Measurements from ENCODE around the gene FANK1.
"Not testable (repeated sequence)": the region's sequence is repeated elsewhere in the genome, so short reads cannot be mapped to it uniquely, and the experiment has no call there.

FANK1 gene

DNA sequence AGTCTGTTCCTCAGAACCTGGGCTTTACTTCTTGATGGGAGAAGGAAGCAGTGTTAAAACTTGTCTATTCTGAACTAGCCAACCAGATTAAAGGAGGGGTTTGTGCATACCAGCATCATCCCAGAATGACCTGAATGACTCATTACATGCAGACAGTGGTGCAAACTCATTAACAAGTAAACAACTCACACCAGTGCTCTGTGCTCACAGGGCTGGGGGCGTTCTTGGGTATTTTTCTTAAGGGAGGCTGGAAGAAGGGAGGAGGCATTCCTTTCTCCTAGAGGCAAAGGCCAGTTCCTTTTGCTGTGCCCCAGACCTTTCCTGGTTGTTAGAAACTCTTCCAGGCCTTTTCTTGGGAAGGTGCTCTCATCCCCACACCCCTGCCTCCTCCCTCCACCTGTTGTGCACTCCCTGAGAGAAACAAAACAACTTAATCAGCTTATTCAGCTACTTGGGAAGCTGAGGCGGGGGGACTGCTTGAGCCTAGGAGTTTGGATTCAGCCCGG lies 6.8 kb downstream of the FANK1 start:
- DNase-seq (ENCODE audit: insufficient read length); FAIRE-seq: not testable (repeated sequence)

DNA sequence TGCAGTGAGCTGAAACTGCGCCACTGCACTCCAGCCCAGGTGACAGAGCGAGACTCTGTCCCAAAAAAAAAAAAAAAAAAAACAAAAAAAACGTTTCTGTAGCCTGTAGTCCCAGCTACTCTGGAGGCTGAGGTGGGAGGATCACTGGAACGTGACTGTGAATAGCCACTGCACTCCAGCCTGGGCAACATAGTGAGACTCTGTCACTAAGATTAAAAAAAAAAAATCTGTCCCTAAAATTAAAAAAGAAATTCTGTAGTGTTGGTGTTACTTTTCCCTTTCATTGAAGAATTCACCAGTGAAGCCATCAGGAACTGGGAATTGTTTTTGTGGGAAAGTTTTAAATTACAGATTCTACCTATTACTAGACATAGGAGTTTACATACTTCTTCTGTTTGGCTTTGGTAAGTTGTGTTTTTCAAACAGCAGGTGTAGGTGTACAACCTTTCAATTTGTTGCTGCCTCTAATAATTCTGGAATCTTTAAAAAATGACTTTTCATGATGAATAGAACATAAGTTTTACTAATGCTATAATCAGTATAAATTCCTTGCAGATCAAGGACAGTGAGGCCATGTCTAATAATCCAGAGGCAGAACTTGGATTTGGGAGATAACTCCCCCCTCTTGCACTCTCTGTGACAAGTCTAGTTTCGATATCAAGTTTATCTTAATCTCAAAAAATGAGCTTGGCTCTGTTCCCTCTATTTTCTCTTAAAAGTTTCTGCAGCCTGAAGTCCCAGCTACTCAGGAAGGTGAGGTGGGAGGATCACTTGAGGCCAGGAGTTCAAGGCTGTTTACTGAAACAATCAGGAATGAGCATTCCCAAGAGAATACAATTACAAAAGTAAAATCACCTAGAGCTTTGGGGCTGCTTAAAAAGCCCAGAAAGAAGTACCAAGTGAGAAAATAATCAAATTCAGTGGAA lies 9.0 kb downstream of the FANK1 start:
- FAIRE-seq = not testable (repeated sequence)

DNA sequence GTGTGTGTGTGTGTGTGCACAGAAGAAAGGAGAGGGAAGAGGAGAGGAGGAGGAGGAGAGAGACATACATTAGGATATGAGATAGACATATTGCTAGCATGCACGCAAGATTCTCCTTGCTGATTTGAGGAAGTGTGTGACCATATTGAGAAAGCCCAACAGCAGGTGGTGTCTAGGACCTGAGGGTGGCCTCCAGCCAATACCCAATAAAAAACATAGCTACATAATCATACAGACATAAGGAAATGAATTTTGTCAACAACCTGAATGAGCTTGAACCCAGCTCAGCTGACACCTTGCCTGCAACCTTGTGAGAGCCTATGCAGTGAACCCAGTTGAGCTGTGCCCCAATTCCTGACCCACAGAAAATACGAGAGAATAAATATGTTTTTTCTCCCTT lies 11.2 kb downstream of the FANK1 start:
- not testable (repeated sequence) for FAIRE-seq; DNase-seq (ENCODE audit: insufficient read length)

More for the DNA sequence above, 9.0 kb downstream of the FANK1 start:
- DNase-seq (ENCODE audit: insufficient read length) = not testable (repeated sequence)

DNA sequence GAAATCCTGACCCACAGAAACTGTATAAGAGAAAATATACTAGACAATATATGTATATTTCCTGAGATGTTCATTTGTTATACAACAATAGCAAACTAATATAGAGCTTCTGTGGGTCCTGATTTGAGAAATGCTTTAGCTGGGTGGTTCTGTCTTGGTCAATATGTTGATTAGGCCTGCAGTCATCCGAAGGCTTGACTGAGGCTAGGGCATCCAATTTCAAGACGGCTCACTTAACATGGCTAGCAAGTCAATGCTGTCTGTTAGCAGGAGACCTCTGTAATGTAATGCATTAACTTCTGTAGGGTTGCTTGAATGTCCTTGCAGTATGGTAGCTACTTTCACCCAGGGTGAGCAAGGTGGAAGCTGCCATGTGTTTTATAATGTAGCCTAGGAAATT lies 12.4 kb downstream of the FANK1 start:
- not testable (repeated sequence) for DNase-seq (ENCODE audit: insufficient read length); FAIRE-seq

DNA sequence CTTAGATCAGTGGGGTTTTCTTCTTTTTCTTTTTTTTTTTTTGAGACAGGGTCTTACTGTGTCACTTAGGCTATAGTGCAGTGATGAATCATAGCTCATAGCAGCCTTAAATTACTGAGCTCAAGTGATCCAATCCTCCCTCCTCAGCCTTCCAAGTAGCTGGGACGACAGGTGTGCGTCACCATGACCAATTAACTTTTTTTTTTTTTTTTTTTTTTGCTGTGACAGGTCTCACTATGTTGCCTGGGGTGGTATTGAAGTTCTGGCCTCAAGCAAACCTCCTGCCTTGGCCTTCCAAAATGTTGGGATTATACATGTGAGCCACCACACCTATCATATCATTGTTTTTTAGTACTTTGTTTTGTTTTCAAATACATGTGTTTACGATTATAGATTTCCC lies 13.1 kb downstream of the FANK1 start:
- FAIRE-seq; DNase-seq (ENCODE audit: insufficient read length): not testable (repeated sequence)

DNA sequence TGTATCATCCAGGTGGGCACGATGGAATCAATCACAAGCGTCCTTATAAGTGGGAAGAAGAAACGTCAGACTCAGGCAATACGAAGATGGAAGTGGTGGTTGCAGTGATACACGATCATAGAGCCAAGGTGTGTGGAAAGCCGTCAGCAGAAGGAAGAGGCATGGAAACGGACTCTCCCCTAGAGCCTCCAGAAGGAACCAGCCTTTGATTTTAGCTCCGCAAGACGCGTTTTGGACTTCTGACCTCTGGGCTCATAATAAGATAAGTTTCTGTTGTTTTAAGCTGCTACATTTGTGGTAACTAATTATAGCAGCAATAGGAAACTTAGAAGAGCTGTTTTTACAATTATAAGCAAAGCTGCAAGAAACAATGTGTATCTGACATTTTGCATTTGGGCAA lies 14.8 kb downstream of the FANK1 start:
- TF ChIP-seq POLR2A (IDR thresholded peaks at IDR 0.05; ENCODE audit: low read depth, low read length) (no peak), POLR2AphosphoS5 (IDR thresholded peaks at IDR 0.05; ENCODE audit: low read depth, low read length) (no peak), TAF1 (IDR thresholded peaks at IDR 0.05; ENCODE audit: borderline replicate concordance, low read depth, low read length) (no peak)
- DNase-seq (ENCODE audit: insufficient read length) = no peak
- FAIRE-seq = no peak

DNA sequence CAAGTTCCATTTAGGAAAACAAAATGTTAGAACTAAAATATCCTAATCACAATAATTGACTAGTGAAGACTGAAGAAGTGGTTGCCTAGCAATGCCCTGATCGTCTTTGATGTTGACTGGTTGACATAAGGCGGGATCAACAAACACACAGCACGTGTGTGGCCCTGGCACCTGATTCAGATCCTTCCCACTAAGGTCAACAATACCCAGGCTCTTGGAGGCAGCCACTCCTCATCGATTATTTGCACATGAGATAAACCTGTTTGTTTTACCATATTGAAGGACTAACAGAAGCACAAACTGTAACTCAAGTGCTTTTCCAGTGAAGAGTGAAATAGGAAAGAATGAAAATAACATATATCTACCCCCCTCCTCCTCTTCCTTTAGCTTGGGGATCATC lies 15.6 kb downstream of the FANK1 start:
- FAIRE-seq (no peak), DNase-seq (ENCODE audit: insufficient read length) (no peak)
- no peak for TF ChIP-seq POLR2AphosphoS5 (IDR thresholded peaks at IDR 0.05; ENCODE audit: low read depth, low read length)
- TF ChIP-seq POLR2A (IDR thresholded peaks at IDR 0.05; ENCODE audit: low read depth, low read length) = no peak
- TF ChIP-seq TAF1 (IDR thresholded peaks at IDR 0.05; ENCODE audit: borderline replicate concordance, low read depth, low read length) = no peak

DNA sequence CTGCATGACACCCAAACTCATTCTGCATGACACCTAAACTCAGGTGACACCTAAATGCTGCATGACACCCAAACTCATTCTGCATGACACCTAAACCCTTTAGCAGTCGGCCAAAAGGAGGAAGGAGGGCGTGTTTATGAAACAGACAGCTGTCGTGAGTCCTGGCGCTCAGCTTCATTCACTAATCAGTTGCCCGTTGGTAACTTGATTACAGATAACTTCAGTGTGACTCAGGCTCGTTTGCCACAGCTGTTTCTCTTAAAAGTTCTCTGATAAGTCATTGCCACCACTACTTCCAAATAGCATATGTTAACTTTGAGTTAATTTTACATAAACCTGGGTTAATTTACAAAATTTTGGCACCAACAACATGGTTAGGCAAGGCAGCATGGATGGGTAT lies 16.9 kb downstream of the FANK1 start:
- FAIRE-seq; DNase-seq (ENCODE audit: insufficient read length): not testable (repeated sequence)

DNA sequence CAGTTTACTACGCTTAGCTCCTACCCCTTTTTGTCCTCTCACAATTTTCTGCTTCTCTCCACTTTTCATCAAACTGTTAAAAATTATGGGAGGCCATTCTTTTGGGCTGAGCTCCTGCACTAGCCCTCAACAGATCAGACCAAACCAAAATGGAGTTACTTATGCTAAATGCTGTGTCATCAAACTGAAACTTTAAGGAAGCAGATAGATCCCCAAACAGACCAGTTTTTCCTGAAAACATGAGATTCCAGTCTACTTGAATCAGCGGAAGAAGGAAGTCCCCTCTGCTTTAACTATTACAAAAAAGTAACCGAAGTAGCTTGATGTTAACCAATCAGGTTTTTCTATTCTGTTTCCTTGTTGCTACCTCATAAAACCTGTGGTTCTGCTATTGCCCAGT lies 20.6 kb downstream of the FANK1 start:
- DNase-seq (ENCODE audit: insufficient read length) = no peak
- TF ChIP-seq TAF1 (IDR thresholded peaks at IDR 0.05; ENCODE audit: borderline replicate concordance, low read depth, low read length) (no peak), POLR2AphosphoS5 (IDR thresholded peaks at IDR 0.05; ENCODE audit: low read depth, low read length) (no peak), POLR2A (IDR thresholded peaks at IDR 0.05; ENCODE audit: low read depth, low read length) (no peak)
- no peak for FAIRE-seq

DNA sequence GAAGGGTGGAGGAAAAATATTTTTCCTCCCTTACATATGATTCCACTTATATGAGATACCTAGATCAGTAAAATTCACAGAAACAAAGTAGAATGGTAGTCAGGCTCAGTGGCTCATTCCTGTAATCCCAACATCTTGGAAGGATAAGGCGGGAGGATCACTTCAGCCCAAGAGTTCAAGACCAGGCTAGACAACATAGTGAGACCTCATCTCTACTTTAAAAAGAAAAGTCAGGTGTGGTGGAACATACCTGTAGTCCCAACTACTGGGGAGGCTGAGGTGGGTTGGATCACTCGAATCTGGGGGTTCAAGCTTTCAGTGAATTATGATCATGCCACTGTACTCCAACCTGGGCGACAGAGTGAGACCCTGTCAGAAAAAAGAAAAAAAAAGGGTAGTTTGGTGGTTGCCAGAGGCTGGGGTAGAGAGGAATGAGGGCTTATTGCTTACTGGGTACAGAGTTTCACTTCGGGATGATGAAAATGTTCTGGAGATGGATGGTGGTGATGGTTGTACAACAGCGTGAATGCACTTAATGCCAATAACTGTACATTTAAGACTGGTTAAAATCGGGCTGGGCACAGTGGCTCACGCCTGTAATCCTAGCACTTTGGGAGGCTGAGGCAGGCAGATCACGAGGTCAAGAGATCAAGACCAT lies 21.5 kb downstream of the FANK1 start:
- not testable (repeated sequence) for FAIRE-seq; DNase-seq (ENCODE audit: insufficient read length)

DNA sequence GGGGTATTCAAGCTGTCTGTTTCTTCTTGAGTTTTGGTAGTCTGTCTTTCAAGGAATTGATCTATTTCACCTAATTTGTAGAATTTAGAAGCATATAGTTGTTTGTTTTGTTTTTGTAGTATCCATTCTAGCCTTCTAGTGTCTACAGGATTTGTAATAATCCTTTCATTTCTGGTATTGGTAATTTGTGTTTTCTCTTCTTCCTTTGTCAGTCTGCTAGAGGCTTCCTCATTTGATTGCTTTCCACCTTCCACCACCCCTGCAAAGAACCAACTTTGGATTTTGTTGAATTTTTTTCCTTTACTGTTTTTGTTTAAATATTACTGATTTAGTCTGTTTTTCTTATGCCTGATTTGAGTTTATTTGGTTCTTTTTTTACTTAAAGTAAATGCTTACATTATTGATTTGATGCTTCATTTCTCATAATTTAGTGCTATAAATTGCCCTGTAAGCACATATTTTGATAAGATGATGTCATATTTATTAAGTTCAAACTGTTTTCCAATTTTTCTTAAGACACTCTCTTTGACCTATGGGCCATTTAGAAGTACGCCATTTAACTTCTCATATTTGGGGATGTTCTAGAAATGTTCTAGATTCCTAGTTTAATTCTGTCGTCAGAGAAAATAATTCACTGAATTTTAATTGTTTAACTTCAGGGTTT lies 25.4 kb downstream of the FANK1 start:
- not testable (repeated sequence) for DNase-seq (ENCODE audit: insufficient read length); FAIRE-seq

DNA sequence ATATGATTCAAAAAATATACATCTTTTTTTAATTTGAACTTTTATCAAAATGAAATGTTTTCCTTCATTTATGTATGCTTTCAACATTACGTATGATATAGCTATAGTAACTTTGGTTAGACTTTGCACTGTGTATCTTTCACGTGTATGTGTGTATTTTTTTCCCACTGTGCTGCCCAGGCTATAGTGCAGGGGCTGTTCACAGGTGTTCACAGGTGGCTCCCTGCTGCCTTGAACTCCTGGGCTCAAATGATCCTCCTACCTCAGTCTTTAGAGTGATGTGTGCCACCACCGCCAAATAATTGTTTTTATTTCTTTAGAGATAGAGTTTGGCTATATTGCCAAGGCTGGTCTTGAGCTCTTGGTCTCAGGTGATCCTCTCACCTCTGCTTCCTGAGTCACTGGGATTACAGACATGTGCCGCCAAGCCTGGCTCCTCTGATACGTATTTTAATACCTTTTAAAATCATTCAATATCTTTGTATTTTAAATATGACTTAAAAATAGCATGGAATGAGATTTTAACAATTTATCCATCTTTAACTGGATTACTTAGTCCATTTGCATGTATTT lies 29.0 kb downstream of the FANK1 start:
- no peak for FAIRE-seq
- TF ChIP-seq TAF1 (IDR thresholded peaks at IDR 0.05; ENCODE audit: borderline replicate concordance, low read depth, low read length) (no peak), POLR2A (IDR thresholded peaks at IDR 0.05; ENCODE audit: low read depth, low read length) (no peak), POLR2AphosphoS5 (IDR thresholded peaks at IDR 0.05; ENCODE audit: low read depth, low read length) (no peak)
- no peak for DNase-seq (ENCODE audit: insufficient read length)

DNA sequence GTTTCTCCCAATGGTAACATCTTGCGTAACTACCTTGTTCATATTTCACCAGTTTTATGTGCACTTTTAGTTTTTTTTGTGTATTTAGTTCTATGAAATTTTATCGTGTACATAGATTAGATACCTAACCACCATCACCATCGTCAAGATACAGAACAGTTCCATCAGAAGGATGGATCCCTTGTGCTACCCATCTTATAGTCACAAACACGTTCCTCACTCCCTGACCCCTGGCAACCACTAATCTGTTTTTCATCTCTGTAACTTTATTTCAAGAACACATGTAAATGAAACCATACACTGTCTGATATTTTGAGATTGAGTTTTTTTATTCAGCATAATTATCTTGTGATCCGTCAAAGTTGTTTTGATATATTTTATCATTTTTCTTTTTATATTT lies 29.9 kb downstream of the FANK1 start:
- no peak for DNase-seq (ENCODE audit: insufficient read length)
- TF ChIP-seq POLR2A (IDR thresholded peaks at IDR 0.05; ENCODE audit: low read depth, low read length) = no peak
- TF ChIP-seq POLR2AphosphoS5 (IDR thresholded peaks at IDR 0.05; ENCODE audit: low read depth, low read length) = no peak
- no peak for FAIRE-seq

DNA sequence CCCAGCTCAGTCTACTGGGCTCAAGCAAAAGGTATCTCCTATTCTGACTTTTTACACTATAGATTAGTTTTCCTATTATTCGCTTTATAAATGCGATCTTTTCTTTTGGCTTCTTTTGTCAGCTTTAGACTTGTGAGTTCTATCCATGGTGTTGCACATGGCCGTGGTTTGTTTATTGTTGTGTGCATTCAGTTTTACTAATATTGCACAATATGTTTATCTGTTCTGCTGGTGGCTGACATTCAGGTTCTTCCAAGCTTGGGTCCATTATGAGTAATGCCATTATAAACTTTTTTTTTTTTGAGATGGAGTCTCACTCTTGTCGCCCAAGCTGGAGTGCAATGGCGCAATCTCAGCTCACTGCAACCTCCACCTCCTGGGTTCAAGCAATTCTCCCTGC lies 30.9 kb downstream of the FANK1 start:
- not testable (repeated sequence) for FAIRE-seq; DNase-seq (ENCODE audit: insufficient read length)
